ENCODE results near the gene PHACTR2.

DNA sequence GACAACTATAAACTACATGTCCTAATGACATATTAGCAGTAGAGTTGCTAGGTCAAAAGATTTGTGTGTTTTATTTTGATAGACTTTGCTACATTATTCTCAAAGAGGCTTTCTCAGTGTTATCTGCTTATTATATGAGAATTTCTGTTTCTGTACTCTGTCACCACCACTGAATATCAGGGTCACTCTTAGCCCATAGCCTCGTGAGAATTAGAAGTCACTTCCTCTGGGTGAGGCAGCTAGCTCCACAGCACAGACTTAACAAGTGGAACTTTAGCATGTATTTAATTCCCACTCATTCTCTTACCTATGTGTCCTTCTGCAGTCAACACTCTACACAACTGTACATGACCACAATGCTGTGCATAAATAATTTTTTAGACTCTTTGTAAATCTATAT is 6.7 kb downstream of the PHACTR2 start:
- TF ChIP-seq EP300 (IDR thresholded peaks at IDR 0.05) (no peak), POLR2A (IDR thresholded peaks at IDR 0.05) (no peak), POLR2AphosphoS5 (IDR thresholded peaks at IDR 0.05) (no peak)
- TF ChIP-seq, protein P1, sequence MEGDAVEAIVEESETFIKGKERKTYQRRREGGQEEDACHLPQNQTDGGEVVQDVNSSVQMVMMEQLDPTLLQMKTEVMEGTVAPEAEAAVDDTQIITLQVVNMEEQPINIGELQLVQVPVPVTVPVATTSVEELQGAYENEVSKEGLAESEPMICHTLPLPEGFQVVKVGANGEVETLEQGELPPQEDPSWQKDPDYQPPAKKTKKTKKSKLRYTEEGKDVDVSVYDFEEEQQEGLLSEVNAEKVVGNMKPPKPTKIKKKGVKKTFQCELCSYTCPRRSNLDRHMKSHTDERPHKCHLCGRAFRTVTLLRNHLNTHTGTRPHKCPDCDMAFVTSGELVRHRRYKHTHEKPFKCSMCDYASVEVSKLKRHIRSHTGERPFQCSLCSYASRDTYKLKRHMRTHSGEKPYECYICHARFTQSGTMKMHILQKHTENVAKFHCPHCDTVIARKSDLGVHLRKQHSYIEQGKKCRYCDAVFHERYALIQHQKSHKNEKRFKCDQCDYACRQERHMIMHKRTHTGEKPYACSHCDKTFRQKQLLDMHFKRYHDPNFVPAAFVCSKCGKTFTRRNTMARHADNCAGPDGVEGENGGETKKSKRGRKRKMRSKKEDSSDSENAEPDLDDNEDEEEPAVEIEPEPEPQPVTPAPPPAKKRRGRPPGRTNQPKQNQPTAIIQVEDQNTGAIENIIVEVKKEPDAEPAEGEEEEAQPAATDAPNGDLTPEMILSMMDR (IDR thresholded peaks at IDR 0.05) = no peak

Measured in gastroesophageal sphincter (tissue), 3 donors.